ENCODE results near the gene COX6A2.
A peak's percentile ranks its signal among the peaks of the same experiment; 100 is the strongest.
"Not testable (repeated sequence)": the region's sequence is repeated elsewhere in the genome, so short reads cannot be mapped to it uniquely, and the experiment has no call there.

Gene COX6A2

GRCh38 chr16:31452631-31453106, 24.5 kb upstream of the COX6A2 start:
- peak; percentile 87 for DNase-seq (ENCODE audit: low read depth, low spot score)
- in situ Hi-C loops (cut with HindIII; ENCODE audit: low sequenced_read_pairs): loop anchor here (25.0 kb wide), 1 partner anchor 265 kb away; the partner anchor contains the start of gene FUS
- TF ChIP-seq CTCF (IDR thresholded peaks at IDR 0.05; ENCODE audit: low read depth, low read length): no peak
- H3K4me3 ChIP-seq (ENCODE audit: low read depth, low read length): no peak overlapping the region

- peak; percentile 84 for TF ChIP-seq CTCF (IDR thresholded peaks at IDR 0.05; ENCODE audit: low read depth, low read length)
- peak; percentile 76 for DNase-seq (ENCODE audit: low read depth, low spot score)
- no peak overlapping the region for H3K4me3 ChIP-seq (ENCODE audit: low read depth, low read length)
- in situ Hi-C loops (cut with HindIII; ENCODE audit: low sequenced_read_pairs): loop anchor here (25.0 kb wide), 1 partner anchor 265 kb away; the partner anchor contains the start of gene FUS
Observed at GRCh38 chr16:31451681-31452351, 23.7 kb upstream of the COX6A2 start.

GRCh38 chr16:31451201-31451600, 23.0 kb upstream of the COX6A2 start:
- TF ChIP-seq CTCF (IDR thresholded peaks at IDR 0.05; ENCODE audit: low read depth, low read length): no peak
- in situ Hi-C loops (cut with HindIII; ENCODE audit: low sequenced_read_pairs): loop anchor here (25.0 kb wide), 1 partner anchor 264 kb away; the partner anchor contains the start of gene FUS
- no peak for DNase-seq (ENCODE audit: low read depth, low spot score)

GRCh38 chr16:31445931-31446330, 17.8 kb upstream of the COX6A2 start:
- in situ Hi-C loops (cut with HindIII; ENCODE audit: low sequenced_read_pairs); DNase-seq (ENCODE audit: low read depth, low spot score); H3K4me3 ChIP-seq (ENCODE audit: low read depth, low read length): not testable (repeated sequence)

More at GRCh38 chr16:31451201-31451600, 23.0 kb upstream of the COX6A2 start:
- H3K4me3 ChIP-seq (ENCODE audit: low read depth, low read length): no peak overlapping the region

GRCh38 chr16:31441956-31442355, 13.8 kb upstream of the COX6A2 start:
- in situ Hi-C loops (cut with HindIII; ENCODE audit: low sequenced_read_pairs): no loop called here
- TF ChIP-seq CTCF (IDR thresholded peaks at IDR 0.05; ENCODE audit: low read depth, low read length): no peak
- no peak for DNase-seq (ENCODE audit: low read depth, low spot score)
- H3K4me3 ChIP-seq (ENCODE audit: low read depth, low read length): peak overlapping the region; percentile 67

- H3K4me3 ChIP-seq (ENCODE audit: low read depth, low read length): no peak overlapping the region
- TF ChIP-seq CTCF (IDR thresholded peaks at IDR 0.05; ENCODE audit: low read depth, low read length): no peak
- no peak for DNase-seq (ENCODE audit: low read depth, low spot score)
- in situ Hi-C loops (cut with HindIII; ENCODE audit: low sequenced_read_pairs): no loop called here
Observed at GRCh38 chr16:31440516-31441184, 12.5 kb upstream of the COX6A2 start.

GRCh38 chr16:31439519-31439918, 11.4 kb upstream of the COX6A2 start:
- no peak for TF ChIP-seq CTCF (IDR thresholded peaks at IDR 0.05; ENCODE audit: low read depth, low read length)
- DNase-seq (ENCODE audit: low read depth, low spot score): no peak
- H3K4me3 ChIP-seq (ENCODE audit: low read depth, low read length): no peak overlapping the region
- in situ Hi-C loops (cut with HindIII; ENCODE audit: low sequenced_read_pairs): no loop called here

- in situ Hi-C loops (cut with HindIII; ENCODE audit: low sequenced_read_pairs); DNase-seq (ENCODE audit: low read depth, low spot score); H3K4me3 ChIP-seq (ENCODE audit: low read depth, low read length): not testable (repeated sequence)
Observed at GRCh38 chr16:31439023-31439422, 10.9 kb upstream of the COX6A2 start.

Data from astrocyte of the spinal cord (primary cell).